Activated B cell treated with CpG ODN at 0.5 μM for 24 hours (primary cell): ENCODE results near the gene BTBD16. TPM values are rescaled to one million over a fixed set of nuclear protein-coding genes. Genes with fewer than 3 reads are reported as not detected.

Experiments used
- ATAC-seq: fragments of 200-7000 bp; cut with Tn5 transposase; one replicate; pipeline ENCODE4 v1.10.0; 2021; ENCODE audit warnings: low read depth, mild to moderate bottlenecking, moderate library complexity
- CTCF ChIA-PET: fragments of 350-600 bp; sonication (Branson Sonifier 250); formaldehyde crosslinking; loops from one replicate; lab custom pipeline; 2021; ENCODE audit warnings: antibody characterized with exemption; lab: Charles Lee
- POLR2A ChIA-PET: fragments of 350-600 bp; sonication (Branson Sonifier 250); formaldehyde crosslinking; loops from one replicate; lab custom pipeline; 2021; ENCODE audit warnings: antibody characterized with exemption; lab: Charles Lee
- DNase-seq: peaks from one replicate; pipeline ENCODE4 v3.0.0; 2022
- H3K27ac Mint-ChIP-seq: one replicate; pipeline ENCODE4 v1.8.0; 2020; ENCODE audit warnings: mixed read lengths
- H3K27me3 Mint-ChIP-seq: one replicate; pipeline ENCODE4 v1.8.0; 2021; ENCODE audit warnings: mixed read lengths
- H3K36me3 Mint-ChIP-seq: one replicate; pipeline ENCODE4 v1.8.0; 2021; ENCODE audit warnings: low read depth, mixed read lengths
- H3K4me1 Mint-ChIP-seq: one replicate; pipeline ENCODE4 v1.8.0; 2021; ENCODE audit warnings: mixed read lengths
- H3K4me3 Mint-ChIP-seq: one replicate; pipeline ENCODE4 v1.8.0; 2020; ENCODE audit warnings: mild to moderate bottlenecking, mixed read lengths
- H3K9me3 Mint-ChIP-seq: one replicate; pipeline ENCODE4 v1.8.0; 2020; ENCODE audit warnings: mixed read lengths
- CTCF ChIP-seq: fragments of 200-600 bp; IDR thresholded peaks from one replicate; pipeline ENCODE4 v1.8.0; 2022; ENCODE audit warnings: antibody characterized with exemption, mild to moderate bottlenecking
- intact Hi-C: fragments of 100-400 bp; cut with micrococcal nuclease; formaldehyde crosslinking; loops from one replicate; pipeline ENCODE4 v1.15.1; 2024
- total RNA-seq: library from RNA; stranded (reverse); gene quantifications from 2 replicates; pipeline ENCODE4 v1.2.3, GENCODE V29; 2022

The BTBD16 gene
- total RNA-seq, 1 donor from 2014 or later: not detected

GRCh38 chr10:122379537-122379936 is 108.4 kb downstream of the BTBD16 start:
- H3K36me3 Mint-ChIP-seq: peaks cover 18% of the 10 kb centered on the region
- H3K9me3 Mint-ChIP-seq: peaks cover 2% of the 10 kb centered on the region
- no peak overlapping the region for H3K27ac Mint-ChIP-seq
- ChIA-PET POLR2A (no interaction called here), CTCF (no interaction called here)
- intact Hi-C loops: loop anchor here (10.0 kb wide), 3 partner anchors 495 to 1525 kb away; partner anchors contain the start of genes FAM24B and WDR11
- TF ChIP-seq CTCF: no peak
- H3K4me3 Mint-ChIP-seq: no peak overlapping the region
- H3K27me3 Mint-ChIP-seq: no peaks in the 10 kb centered on the region
- ATAC-seq: no peak
- no peak for DNase-seq
- peaks cover 43% of the 10 kb centered on the region for H3K4me1 Mint-ChIP-seq

GRCh38 chr10:122380703-122381102 is 109.6 kb downstream of the BTBD16 start:
- intact Hi-C loops: no loop called here
- ChIA-PET CTCF (no interaction called here), POLR2A (no interaction called here)
- no peak for TF ChIP-seq CTCF
- DNase-seq (no peak), ATAC-seq (no peak)
- H3K27ac Mint-ChIP-seq: no peak overlapping the region
- H3K4me1 Mint-ChIP-seq: peaks cover 41% of the 10 kb centered on the region
- no peaks in the 10 kb centered on the region for H3K27me3 Mint-ChIP-seq
- H3K9me3 Mint-ChIP-seq: peaks cover 2% of the 10 kb centered on the region
- no peak overlapping the region for H3K4me3 Mint-ChIP-seq
- peaks cover 13% of the 10 kb centered on the region for H3K36me3 Mint-ChIP-seq

GRCh38 chr10:122381680-122382079 is 110.6 kb downstream of the BTBD16 start:
- H3K36me3 Mint-ChIP-seq: peaks cover 13% of the 10 kb centered on the region
- POLR2A ChIA-PET: no interaction called here
- intact Hi-C loops: no loop called here
- no peaks in the 10 kb centered on the region for H3K27me3 Mint-ChIP-seq
- TF ChIP-seq CTCF: no peak
- DNase-seq (no peak), ATAC-seq (no peak)
- no peak overlapping the region for H3K27ac Mint-ChIP-seq
- H3K9me3 Mint-ChIP-seq: peaks cover 2% of the 10 kb centered on the region
- peaks cover 43% of the 10 kb centered on the region for H3K4me1 Mint-ChIP-seq
- CTCF ChIA-PET: no interaction called here
- H3K4me3 Mint-ChIP-seq: no peak overlapping the region

- no peak overlapping the region for H3K4me3 Mint-ChIP-seq
- CTCF ChIA-PET: no interaction called here
- intact Hi-C loops: no loop called here
- peaks cover 58% of the 10 kb centered on the region for H3K4me1 Mint-ChIP-seq
- H3K36me3 Mint-ChIP-seq: peaks cover 20% of the 10 kb centered on the region
- no peak for ATAC-seq
- H3K9me3 Mint-ChIP-seq: no peaks in the 10 kb centered on the region
- no peak for TF ChIP-seq CTCF
- POLR2A ChIA-PET: interaction anchor here (1.1 kb wide), 1 partner anchor 12 kb away, joined by 3 read pairs; the partner anchor contains the start of gene PLEKHA1
- no peak overlapping the region for H3K27ac Mint-ChIP-seq
- DNase-seq: no peak
- no peaks in the 10 kb centered on the region for H3K27me3 Mint-ChIP-seq
These were observed 115.4 kb downstream of the BTBD16 start for GRCh38 chr10:122386514-122386913.

- Mint-ChIP-seq H3K36me3 (peaks cover 20% of the 10 kb centered on the region), H3K9me3 (no peaks in the 10 kb centered on the region)
These were observed 116.5 kb downstream of the BTBD16 start for GRCh38 chr10:122387572-122387971.

More at GRCh38 chr10:122387572-122387971, 116.5 kb downstream of the BTBD16 start:
- no peak overlapping the region for H3K4me3 Mint-ChIP-seq
- DNase-seq: no peak
- intact Hi-C loops: no loop called here
- ChIA-PET POLR2A (interaction anchor here (1.1 kb wide), 1 partner anchor 13 kb away, joined by 3 read pairs; the partner anchor contains the start of gene PLEKHA1), CTCF (interaction anchor here (0.7 kb wide), 1 partner anchor 45 kb away, joined by 3 read pairs; no protein-coding TSS in a partner anchor)
- no peak overlapping the region for H3K27ac Mint-ChIP-seq
- peaks cover 50% of the 10 kb centered on the region for H3K4me1 Mint-ChIP-seq
- TF ChIP-seq CTCF: no peak
- H3K27me3 Mint-ChIP-seq: no peaks in the 10 kb centered on the region
- ATAC-seq: no peak

Other genes starting within 250 kb of the BTBD16 start
- 11.8 and 12.8 TPM in 2 replicates for gene PLEKHA1, start 103.4 kb downstream of the BTBD16 start, total RNA-seq
- gene ARMS2, start 183.4 kb downstream of the BTBD16 start, total RNA-seq: not detected in 2 replicates
- gene HTRA1, start 190.3 kb downstream of the BTBD16 start, total RNA-seq: not detected in 2 replicates